ENCODE measurements around the gene SPEF2. TPM values are rescaled to one million over a fixed set of nuclear protein-coding genes. Genes with fewer than 3 reads are reported as not detected.

The SPEF2 gene
- total RNA-seq, 1 experiment from 2014 or later: 8.0 TPM

DNA sequence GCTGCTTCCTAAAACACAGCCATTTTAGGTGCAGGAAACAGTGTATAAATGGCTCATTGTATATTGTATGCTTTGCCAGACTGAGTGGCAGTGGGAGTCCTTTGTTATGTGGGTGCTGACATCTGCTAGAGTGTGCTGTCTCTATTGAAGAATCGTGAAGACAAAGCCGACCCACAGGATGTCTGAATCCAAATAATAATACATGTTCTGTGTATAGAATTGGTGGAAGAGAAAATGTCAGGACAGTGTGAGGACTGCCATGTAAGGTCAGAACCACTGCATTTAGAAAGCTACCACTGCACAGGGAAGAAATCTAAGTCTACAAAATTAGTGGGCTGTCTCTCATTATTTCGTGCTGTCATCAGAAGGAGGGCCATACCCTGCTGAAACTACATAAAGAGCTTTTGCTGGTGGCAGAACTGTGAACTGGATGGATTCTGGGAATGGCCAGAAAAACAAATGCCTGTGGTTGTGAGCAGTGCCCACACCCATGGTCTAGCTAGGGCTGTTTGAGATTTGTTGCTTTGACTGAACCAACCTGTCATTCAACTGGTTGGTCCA is 241.5 kb downstream of the SPEF2 start:
- TF ChIP-seq, protein P1, sequence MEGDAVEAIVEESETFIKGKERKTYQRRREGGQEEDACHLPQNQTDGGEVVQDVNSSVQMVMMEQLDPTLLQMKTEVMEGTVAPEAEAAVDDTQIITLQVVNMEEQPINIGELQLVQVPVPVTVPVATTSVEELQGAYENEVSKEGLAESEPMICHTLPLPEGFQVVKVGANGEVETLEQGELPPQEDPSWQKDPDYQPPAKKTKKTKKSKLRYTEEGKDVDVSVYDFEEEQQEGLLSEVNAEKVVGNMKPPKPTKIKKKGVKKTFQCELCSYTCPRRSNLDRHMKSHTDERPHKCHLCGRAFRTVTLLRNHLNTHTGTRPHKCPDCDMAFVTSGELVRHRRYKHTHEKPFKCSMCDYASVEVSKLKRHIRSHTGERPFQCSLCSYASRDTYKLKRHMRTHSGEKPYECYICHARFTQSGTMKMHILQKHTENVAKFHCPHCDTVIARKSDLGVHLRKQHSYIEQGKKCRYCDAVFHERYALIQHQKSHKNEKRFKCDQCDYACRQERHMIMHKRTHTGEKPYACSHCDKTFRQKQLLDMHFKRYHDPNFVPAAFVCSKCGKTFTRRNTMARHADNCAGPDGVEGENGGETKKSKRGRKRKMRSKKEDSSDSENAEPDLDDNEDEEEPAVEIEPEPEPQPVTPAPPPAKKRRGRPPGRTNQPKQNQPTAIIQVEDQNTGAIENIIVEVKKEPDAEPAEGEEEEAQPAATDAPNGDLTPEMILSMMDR (IDR thresholded peaks at IDR 0.05; ENCODE audit: unreplicated experiment): no peak
- no TSS peak for BruUV-seq (replicated peaks)
- Mint-ChIP-seq H3K4me3 (ENCODE audit: low read depth, unreplicated experiment) (no peak overlapping the region), H3K27ac (ENCODE audit: unreplicated experiment) (no peak overlapping the region), H3K36me3 (ENCODE audit: insufficient read depth, unreplicated experiment) (no peaks in the 10 kb centered on the region), H3K27me3 (ENCODE audit: unreplicated experiment) (no peaks in the 10 kb centered on the region), H3K4me1 (ENCODE audit: low read depth, unreplicated experiment) (no peaks in the 10 kb centered on the region), H3K9me3 (ENCODE audit: low read depth, unreplicated experiment) (peaks cover 6% of the 10 kb centered on the region)
- CTCF ChIA-PET: no interaction called here
- DNase-seq: no peak
- intact Hi-C loops (cut with micrococcal nuclease; ENCODE audit: unreplicated experiment): no loop called here

GRCh38 chr5:35860686-35861085 is 243.0 kb downstream of the SPEF2 start:
- H3K4me1 Mint-ChIP-seq (ENCODE audit: low read depth, unreplicated experiment): no peaks in the 10 kb centered on the region
- no peak for DNase-seq
- CTCF ChIA-PET: no interaction called here
- TF ChIP-seq, protein P1 (IDR thresholded peaks at IDR 0.05; ENCODE audit: unreplicated experiment): no peak
- H3K36me3 Mint-ChIP-seq (ENCODE audit: insufficient read depth, unreplicated experiment): no peaks in the 10 kb centered on the region
- peaks cover 6% of the 10 kb centered on the region for H3K9me3 Mint-ChIP-seq (ENCODE audit: low read depth, unreplicated experiment)
- no peaks in the 10 kb centered on the region for H3K27me3 Mint-ChIP-seq (ENCODE audit: unreplicated experiment)
- intact Hi-C loops (cut with micrococcal nuclease; ENCODE audit: unreplicated experiment): no loop called here
- BruUV-seq (replicated peaks): no TSS peak
- H3K27ac Mint-ChIP-seq (ENCODE audit: unreplicated experiment): no peak overlapping the region
- no peak overlapping the region for H3K4me3 Mint-ChIP-seq (ENCODE audit: low read depth, unreplicated experiment)

GRCh38 chr5:35861718-35862117 is 244.1 kb downstream of the SPEF2 start:
- TF ChIP-seq, protein P1 (IDR thresholded peaks at IDR 0.05; ENCODE audit: unreplicated experiment): no peak
- DNase-seq: no peak
- intact Hi-C loops (cut with micrococcal nuclease; ENCODE audit: unreplicated experiment): no loop called here
- no peaks in the 10 kb centered on the region for H3K36me3 Mint-ChIP-seq (ENCODE audit: insufficient read depth, unreplicated experiment)
- no peaks in the 10 kb centered on the region for H3K27me3 Mint-ChIP-seq (ENCODE audit: unreplicated experiment)
- CTCF ChIA-PET: no interaction called here
- H3K27ac Mint-ChIP-seq (ENCODE audit: unreplicated experiment): no peak overlapping the region
- no peak overlapping the region for H3K4me3 Mint-ChIP-seq (ENCODE audit: low read depth, unreplicated experiment)
- H3K4me1 Mint-ChIP-seq (ENCODE audit: low read depth, unreplicated experiment): no peaks in the 10 kb centered on the region
- peaks cover 6% of the 10 kb centered on the region for H3K9me3 Mint-ChIP-seq (ENCODE audit: low read depth, unreplicated experiment)
- BruUV-seq (replicated peaks): no TSS peak

- intact Hi-C loops (cut with micrococcal nuclease; ENCODE audit: unreplicated experiment): no loop called here
- BruUV-seq (replicated peaks): no TSS peak
- Mint-ChIP-seq H3K4me3 (ENCODE audit: low read depth, unreplicated experiment) (no peak overlapping the region), H3K36me3 (ENCODE audit: insufficient read depth, unreplicated experiment) (no peaks in the 10 kb centered on the region), H3K27ac (ENCODE audit: unreplicated experiment) (no peak overlapping the region), H3K9me3 (ENCODE audit: low read depth, unreplicated experiment) (peaks cover 6% of the 10 kb centered on the region), H3K4me1 (ENCODE audit: low read depth, unreplicated experiment) (no peaks in the 10 kb centered on the region), H3K27me3 (ENCODE audit: unreplicated experiment) (no peaks in the 10 kb centered on the region)
- no peak for DNase-seq
- TF ChIP-seq, protein P1 (IDR thresholded peaks at IDR 0.05; ENCODE audit: unreplicated experiment): no peak
- CTCF ChIA-PET: no interaction called here
Measured at GRCh38 chr5:35862126-35862525, 244.5 kb downstream of the SPEF2 start.

All from Calu3 (cell line).